IgD-negative memory B cell (primary cell): ENCODE data around the gene SEBOX. TPM values are rescaled to one million over a fixed set of nuclear protein-coding genes. Genes with fewer than 3 reads are reported as not detected.
A peak's percentile ranks its signal among the peaks of the same experiment; 100 is the strongest.

ENCODE experiments used
- H3K27ac Mint-ChIP-seq, 3 donors: one replicate each; pipeline ENCODE4 v1.8.0; 2020 to 2022; ENCODE audit warnings: mild to moderate bottlenecking in 3 of 3, mixed read lengths in 3 of 3, moderate library complexity in 1 of 3
- H3K27me3 Mint-ChIP-seq: one replicate; pipeline ENCODE4 v1.8.0; 2021; ENCODE audit warnings: mixed read lengths
- H3K36me3 Mint-ChIP-seq: one replicate; pipeline ENCODE4 v1.8.0; 2020; ENCODE audit warnings: mild to moderate bottlenecking, mixed read lengths
- H3K4me1 Mint-ChIP-seq, 3 donors: one replicate each; pipeline ENCODE4 v1.8.0; 2020 to 2022; ENCODE audit warnings: mixed read lengths in 3 of 3, mild to moderate bottlenecking in 1 of 3
- H3K4me3 Mint-ChIP-seq, 4 donors: one replicate each; pipeline ENCODE4 v1.8.0; 2020 to 2022; ENCODE audit warnings: mild to moderate bottlenecking in 4 of 4, mixed read lengths in 4 of 4, moderate library complexity in 3 of 4
- H3K9me3 Mint-ChIP-seq, 3 donors: one replicate each; pipeline ENCODE4 v1.8.0; 2020 to 2021; ENCODE audit warnings: mixed read lengths in 3 of 3, mild to moderate bottlenecking in 1 of 3
- polyA plus RNA-seq: library from polyadenylated mRNA; unstranded; fragments of 300-500 nt; fragmentation: Illumina TruSeq; gene quantifications from one replicate; pipeline ENCODE4 v1.2.3, GENCODE V29; 2021

SEBOX gene
- polyA plus RNA-seq, 1 donor from 2014 or later, result not detected

GRCh38 chr17:28317099-28317965 is 47.7 kb downstream of the SEBOX start:
- H3K36me3 Mint-ChIP-seq, result no peaks in the 10 kb centered on the region
- H3K27ac Mint-ChIP-seq, result peak overlapping the region in 2 of 3 donors; percentile 13 to 82
- peaks cover 10 to 16% (median 11%) of the 10 kb centered on the region in 3 donors for H3K4me1 Mint-ChIP-seq
- H3K4me3 Mint-ChIP-seq, result peak overlapping the region in 2 of 4 donors; percentile 85 to 95
- H3K9me3 Mint-ChIP-seq, result no peaks in the 10 kb centered on the region
- H3K27me3 Mint-ChIP-seq, result no peaks in the 10 kb centered on the region

GRCh38 chr17:28315846-28316705 is 48.9 kb downstream of the SEBOX start:
- H3K36me3 Mint-ChIP-seq, result no peaks in the 10 kb centered on the region
- H3K4me1 Mint-ChIP-seq, result peaks cover 10 to 16% (median 11%) of the 10 kb centered on the region in 3 donors
- no peak overlapping the region for H3K27ac Mint-ChIP-seq
- no peaks in the 10 kb centered on the region for H3K9me3 Mint-ChIP-seq
- no peak overlapping the region for H3K4me3 Mint-ChIP-seq
- no peaks in the 10 kb centered on the region for H3K27me3 Mint-ChIP-seq

DNA sequence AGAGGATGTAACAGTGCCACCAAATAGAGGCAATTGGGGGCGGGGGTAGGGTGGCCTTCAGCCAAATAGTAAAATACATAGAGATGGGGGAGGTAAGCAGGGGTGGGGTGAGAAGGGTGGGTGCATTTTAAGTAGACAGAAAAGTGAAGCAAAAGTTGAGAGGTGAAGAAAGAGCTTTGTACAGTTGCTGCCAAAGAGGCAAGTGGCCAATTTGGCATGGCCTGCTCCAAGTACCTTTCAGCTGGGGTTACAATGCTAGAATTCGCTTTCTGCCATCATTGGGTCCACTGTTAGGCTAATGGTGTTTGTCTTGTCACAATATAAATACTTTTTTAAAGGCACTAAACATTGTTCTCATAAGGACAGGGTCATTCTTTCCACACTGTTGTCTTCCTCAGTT is 51.2 kb downstream of the SEBOX start:
- Mint-ChIP-seq H3K27ac (no peak overlapping the region), H3K9me3 (no peaks in the 10 kb centered on the region), H3K27me3 (no peaks in the 10 kb centered on the region), H3K36me3 (no peaks in the 10 kb centered on the region), H3K4me3 (no peak overlapping the region), H3K4me1 (peaks cover 0 to 7% (median 6%) of the 10 kb centered on the region in 3 donors)

Other genes with a start within 250 kb of the SEBOX start
- 7.2 TPM for gene TMEM97, start 46.0 kb downstream of the SEBOX start, polyA plus RNA-seq
- 36.8 TPM for gene IFT20, start 29.7 kb downstream of the SEBOX start, polyA plus RNA-seq
- 11.1 TPM for gene TNFAIP1, start 29.4 kb downstream of the SEBOX start, polyA plus RNA-seq
- gene POLDIP2, start 7.7 kb downstream of the SEBOX start, polyA plus RNA-seq, result 87.4 TPM
- not detected for gene VTN, start 5.1 kb upstream of the SEBOX start, polyA plus RNA-seq
- gene SARM1, start 6.5 kb upstream of the SEBOX start, polyA plus RNA-seq, result 5.6 TPM
- 2.4 TPM for gene SLC46A1, start 41.0 kb upstream of the SEBOX start, polyA plus RNA-seq
- not detected for gene SLC13A2, start 108.4 kb upstream of the SEBOX start, polyA plus RNA-seq
- not detected for gene FOXN1, start 141.1 kb upstream of the SEBOX start, polyA plus RNA-seq
- gene UNC119, start 187.4 kb upstream of the SEBOX start, polyA plus RNA-seq, result 69.5 TPM
- gene PIGS, start 206.3 kb upstream of the SEBOX start, polyA plus RNA-seq, result 48.4 TPM
- 28.0 TPM for gene ALDOC, start 211.7 kb upstream of the SEBOX start, polyA plus RNA-seq
- 2.2 TPM for gene SPAG5, start 233.8 kb upstream of the SEBOX start, polyA plus RNA-seq
- 0.11 TPM for gene RSKR, start 249.0 kb upstream of the SEBOX start, polyA plus RNA-seq